ENCODE results near the gene STYXL1. TPM values are rescaled to one million over a fixed set of nuclear protein-coding genes. Genes with fewer than 3 reads are reported as not detected.

Gene STYXL1
- total RNA-seq, 1 experiment from 2014 or later: 49.3 TPM

GRCh38 chr7:76002139-76002538, 45.7 kb downstream of the STYXL1 start:
- BruUV-seq (replicated peaks): no TSS peak
- CTCF ChIA-PET: interaction anchor here (0.6 kb wide), 1 partner anchor 63 kb away, joined by 3 read pairs; no protein-coding TSS in a partner anchor
- Mint-ChIP-seq H3K9me3 (ENCODE audit: unreplicated experiment) (no peaks in the 10 kb centered on the region), H3K27me3 (ENCODE audit: insufficient read depth, unreplicated experiment) (no peaks in the 10 kb centered on the region), H3K27ac (ENCODE audit: low read depth, unreplicated experiment) (no peak overlapping the region), H3K4me1 (ENCODE audit: insufficient read depth, unreplicated experiment) (no peaks in the 10 kb centered on the region), H3K36me3 (ENCODE audit: insufficient read depth, unreplicated experiment) (peaks cover 74% of the 10 kb centered on the region), H3K4me3 (ENCODE audit: unreplicated experiment) (no peak overlapping the region)
- intact Hi-C loops (cut with micrococcal nuclease): no loop called here
- POLR2A ChIA-PET: interaction anchor here (0.9 to 1.0 kb wide), 2 partner anchors 10 kb away, joined by 3 read pairs; no protein-coding TSS in a partner anchor
- TF ChIP-seq CTCF (IDR thresholded peaks at IDR 0.05; ENCODE audit: unreplicated experiment): no peak
- no peak for DNase-seq (ENCODE audit: unreplicated experiment)

- POLR2A ChIA-PET: no interaction called here
- no peaks in the 10 kb centered on the region for H3K27me3 Mint-ChIP-seq (ENCODE audit: insufficient read depth, unreplicated experiment)
- H3K4me1 Mint-ChIP-seq (ENCODE audit: insufficient read depth, unreplicated experiment): no peaks in the 10 kb centered on the region
- peaks cover 58% of the 10 kb centered on the region for H3K36me3 Mint-ChIP-seq (ENCODE audit: insufficient read depth, unreplicated experiment)
- no peaks in the 10 kb centered on the region for H3K9me3 Mint-ChIP-seq (ENCODE audit: unreplicated experiment)
- no peak for TF ChIP-seq CTCF (IDR thresholded peaks at IDR 0.05; ENCODE audit: unreplicated experiment)
- no TSS peak for BruUV-seq (replicated peaks)
- intact Hi-C loops (cut with micrococcal nuclease): no loop called here
- no peak overlapping the region for H3K4me3 Mint-ChIP-seq (ENCODE audit: unreplicated experiment)
- no peak for DNase-seq (ENCODE audit: unreplicated experiment)
- no peak overlapping the region for H3K27ac Mint-ChIP-seq (ENCODE audit: low read depth, unreplicated experiment)
- CTCF ChIA-PET: no interaction called here
Measured at GRCh38 chr7:76000566-76000965, 47.2 kb downstream of the STYXL1 start.

GRCh38 chr7:75998038-75998437, 49.8 kb downstream of the STYXL1 start:
- no peak for TF ChIP-seq CTCF (IDR thresholded peaks at IDR 0.05; ENCODE audit: unreplicated experiment)
- POLR2A ChIA-PET: no interaction called here
- Mint-ChIP-seq H3K27ac (ENCODE audit: low read depth, unreplicated experiment) (no peak overlapping the region), H3K27me3 (ENCODE audit: insufficient read depth, unreplicated experiment) (no peaks in the 10 kb centered on the region), H3K36me3 (ENCODE audit: insufficient read depth, unreplicated experiment) (peaks cover 35% of the 10 kb centered on the region), H3K9me3 (ENCODE audit: unreplicated experiment) (no peaks in the 10 kb centered on the region), H3K4me3 (ENCODE audit: unreplicated experiment) (no peak overlapping the region), H3K4me1 (ENCODE audit: insufficient read depth, unreplicated experiment) (no peaks in the 10 kb centered on the region)
- DNase-seq (ENCODE audit: unreplicated experiment): no peak
- CTCF ChIA-PET: interaction anchor here (0.7 kb wide), 1 partner anchor 125 kb away, joined by 4 read pairs; no protein-coding TSS in a partner anchor
- no TSS peak for BruUV-seq (replicated peaks)
- intact Hi-C loops (cut with micrococcal nuclease): no loop called here

GRCh38 chr7:75996476-75996875, 51.3 kb downstream of the STYXL1 start:
- no peak overlapping the region for H3K27ac Mint-ChIP-seq (ENCODE audit: low read depth, unreplicated experiment)
- H3K4me3 Mint-ChIP-seq (ENCODE audit: unreplicated experiment): no peak overlapping the region
- H3K9me3 Mint-ChIP-seq (ENCODE audit: unreplicated experiment): no peaks in the 10 kb centered on the region
- no peak for TF ChIP-seq CTCF (IDR thresholded peaks at IDR 0.05; ENCODE audit: unreplicated experiment)
- BruUV-seq (replicated peaks): no TSS peak
- intact Hi-C loops (cut with micrococcal nuclease): no loop called here
- ChIA-PET POLR2A (no interaction called here), CTCF (interaction anchor here (1.0 kb wide), 1 partner anchor 21 kb away, joined by 3 read pairs; no protein-coding TSS in a partner anchor)
- H3K4me1 Mint-ChIP-seq (ENCODE audit: insufficient read depth, unreplicated experiment): no peaks in the 10 kb centered on the region
- no peak for DNase-seq (ENCODE audit: unreplicated experiment)
- peaks cover 21% of the 10 kb centered on the region for H3K36me3 Mint-ChIP-seq (ENCODE audit: insufficient read depth, unreplicated experiment)
- H3K27me3 Mint-ChIP-seq (ENCODE audit: insufficient read depth, unreplicated experiment): no peaks in the 10 kb centered on the region
